ENCODE data around the gene FAM124A.

The FAM124A gene

GRCh38 chr13:51311957-51312520 lies 89.8 kb downstream of the FAM124A start:
- no peak for DNase-seq

- no peak for DNase-seq
Measured at GRCh38 chr13:51313619-51314018, 91.4 kb downstream of the FAM124A start.

GRCh38 chr13:51317262-51317661 lies 95.1 kb downstream of the FAM124A start:
- no peak for DNase-seq

- DNase-seq: no peak
Measured at GRCh38 chr13:51318015-51318414, 95.8 kb downstream of the FAM124A start.

- no peak for DNase-seq
Measured at GRCh38 chr13:51318876-51319275, 96.7 kb downstream of the FAM124A start.

- DNase-seq: no peak
Measured at GRCh38 chr13:51321836-51322235, 99.6 kb downstream of the FAM124A start.

- DNase-seq: no peak
Measured at GRCh38 chr13:51322826-51323225, 100.6 kb downstream of the FAM124A start.

- no peak for DNase-seq
Measured at GRCh38 chr13:51323824-51324511, 101.8 kb downstream of the FAM124A start.

- DNase-seq: no peak
Measured at GRCh38 chr13:51324714-51325420, 102.7 kb downstream of the FAM124A start.

GRCh38 chr13:51325837-51326236 lies 103.6 kb downstream of the FAM124A start:
- DNase-seq: no peak

GRCh38 chr13:51326777-51327176 lies 104.6 kb downstream of the FAM124A start:
- no peak for DNase-seq

- DNase-seq: no peak
Measured at GRCh38 chr13:51327961-51328360, 105.8 kb downstream of the FAM124A start.

- DNase-seq: no peak
Measured at GRCh38 chr13:51328488-51328887, 106.3 kb downstream of the FAM124A start.

GRCh38 chr13:51329606-51330005 lies 107.4 kb downstream of the FAM124A start:
- DNase-seq: no peak

- no peak for DNase-seq
Measured at GRCh38 chr13:51330791-51331190, 108.6 kb downstream of the FAM124A start.

GRCh38 chr13:51331354-51331861 lies 109.2 kb downstream of the FAM124A start:
- DNase-seq: no peak

GRCh38 chr13:51332566-51333361 lies 110.6 kb downstream of the FAM124A start:
- no peak for DNase-seq

- DNase-seq: no peak
Measured at GRCh38 chr13:51333421-51333820, 111.2 kb downstream of the FAM124A start.

GRCh38 chr13:51333826-51334225 lies 111.6 kb downstream of the FAM124A start:
- DNase-seq: no peak

Measured in activated CD4-positive, alpha-beta T cell treated with anti-CD3 and anti-CD28 coated beads, Interleukin-2, amount 50 U/mL, for 4 hours (primary cell).